Measurements from ENCODE around the gene CASP5.
"Not testable (repeated sequence)": the region's sequence is repeated elsewhere in the genome, so short reads cannot be mapped to it uniquely, and the experiment has no call there.

CASP5 gene

GRCh38 chr11:105032495-105032894 is 9.5 kb upstream of the CASP5 start:
- DNase-seq, result no peak

- DNase-seq, result no peak
Observed at GRCh38 chr11:105027678-105028077, 4.7 kb upstream of the CASP5 start.

GRCh38 chr11:105024394-105024793 is 1.4 kb upstream of the CASP5 start:
- DNase-seq, result no peak

GRCh38 chr11:105022527-105022926 is 441 bp downstream of the CASP5 start:
- DNase-seq, result no peak

- no peak for DNase-seq
Observed at GRCh38 chr11:105007463-105007862, 15.5 kb downstream of the CASP5 start.

GRCh38 chr11:105005451-105005845 is 17.5 kb downstream of the CASP5 start:
- DNase-seq, result no peak

GRCh38 chr11:105004021-105004420 is 18.9 kb downstream of the CASP5 start:
- no peak for DNase-seq

- no peak for DNase-seq
Observed at GRCh38 chr11:105003151-105003550, 19.8 kb downstream of the CASP5 start.

- DNase-seq, result no peak
Observed at GRCh38 chr11:105000797-105001196, 22.2 kb downstream of the CASP5 start.

- no peak for DNase-seq
Observed at GRCh38 chr11:105000167-105000566, 22.8 kb downstream of the CASP5 start.

- no peak for DNase-seq
Observed at GRCh38 chr11:104999721-105000120, 23.2 kb downstream of the CASP5 start.

- no peak for DNase-seq
Observed at GRCh38 chr11:104997288-104997687, 25.7 kb downstream of the CASP5 start.

- peak; percentile 68 for DNase-seq
Observed at GRCh38 chr11:104995001-104995408, 28.0 kb downstream of the CASP5 start.

- DNase-seq, result no peak
Observed at GRCh38 chr11:104992781-104993180, 30.2 kb downstream of the CASP5 start.

- no peak for DNase-seq
Observed at GRCh38 chr11:104991994-104992393, 31.0 kb downstream of the CASP5 start.

- no peak for DNase-seq
Observed at GRCh38 chr11:104984808-104985207, 38.2 kb downstream of the CASP5 start.

GRCh38 chr11:104979839-104980238 is 43.1 kb downstream of the CASP5 start:
- no peak for DNase-seq

GRCh38 chr11:104973616-104974015 is 49.4 kb downstream of the CASP5 start:
- DNase-seq, result no peak

GRCh38 chr11:104972924-104973323 is 50.0 kb downstream of the CASP5 start:
- not testable (repeated sequence) for DNase-seq

GRCh38 chr11:104970756-104971155 is 52.2 kb downstream of the CASP5 start:
- DNase-seq, result no peak

GRCh38 chr11:104968856-104969776 is 53.9 kb downstream of the CASP5 start:
- no peak for DNase-seq

- DNase-seq, result peak; percentile 48
Observed at GRCh38 chr11:104968355-104968855, 54.6 kb downstream of the CASP5 start, which contains the start of gene CASP4. Gene CASP4 (minus strand): TSS chr11:104968574. CDS start chr11:104968525, 49 bp downstream.

GRCh38 chr11:104967534-104968354 is 55.2 kb downstream of the CASP5 start:
- no peak for DNase-seq

- no peak for DNase-seq
Observed at GRCh38 chr11:104965735-104966134, 57.2 kb downstream of the CASP5 start.
